GM12878 (cell line): ENCODE measurements around the gene MAPKAPK2. TPM values are rescaled to one million over a fixed set of nuclear protein-coding genes. Genes with fewer than 3 reads are reported as not detected.

Source experiments
- ATF2 ChIP-seq: IDR thresholded peaks from 2 replicates; pipeline ENCODE4 v1.6.1; 2012; ENCODE audit warnings: low read length, inconsistent platforms
- CBX5 ChIP-seq: sonication (generic); IDR thresholded peaks from 2 replicates; pipeline ENCODE4 v1.6.1; 2016; ENCODE audit warnings: low read depth, moderate library complexity, mild to moderate bottlenecking, inconsistent platforms
- CHD1 ChIP-seq: IDR thresholded peaks from 2 replicates; pipeline ENCODE4 v1.6.1; 2012; ENCODE audit warnings: low read depth, low read length, improper control_type of control experiment
- ETV6 ChIP-seq, 2 experiments: fragments of 450-650 bp in 1 of 2; IDR thresholded peaks in 1 of 2; conservative IDR thresholded peaks in 1 of 2; 2 replicates each; pipeline ENCODE4 v1.6.1; 2014; ENCODE audit warnings: antibody characterized with exemption in 1 of 2, borderline replicate concordance in 1 of 2, low read depth in 1 of 2, mild to moderate bottlenecking in 1 of 2, moderate library complexity in 1 of 2
- IKZF1 ChIP-seq: fragments of 450-650 bp; conservative IDR thresholded peaks from 2 replicates; pipeline ENCODE4 v1.6.1; 2017; ENCODE audit warnings: antibody characterized with exemption, mild to moderate bottlenecking
- IRF5 ChIP-seq: fragments of 450-650 bp; IDR thresholded peaks from 2 replicates; pipeline ENCODE4 v1.6.1; 2017; ENCODE audit warnings: borderline replicate concordance
- MEF2B ChIP-seq: fragments of 450-650 bp; IDR thresholded peaks from 2 replicates; pipeline ENCODE4 v1.6.1; 2018; ENCODE audit warnings: mild to moderate bottlenecking, moderate library complexity; ENCODE audit not compliant: partially characterized antibody, poor library complexity, severe bottlenecking
- PBX3 ChIP-seq: IDR thresholded peaks from 2 replicates; pipeline ENCODE4 v1.6.1; 2011; ENCODE audit warnings: mild to moderate bottlenecking, low read depth, low read length, moderate library complexity; ENCODE audit not compliant: insufficient replicate concordance
- RB1 ChIP-seq: fragments of 450-650 bp; formaldehyde crosslinking; IDR thresholded peaks from 2 replicates; pipeline ENCODE4 v1.6.1; 2017; ENCODE audit warnings: mild to moderate bottlenecking, borderline replicate concordance
- RBBP5 ChIP-seq: fragments of 200-600 bp; sonication (generic); conservative IDR thresholded peaks from 2 replicates; pipeline ENCODE4 v1.6.1; 2016
- RFX5 ChIP-seq: IDR thresholded peaks from 2 replicates; pipeline ENCODE4 v1.6.1; 2011; ENCODE audit warnings: low read depth, low read length, improper control_type of control experiment
- SKIL ChIP-seq: fragments of 450-650 bp; IDR thresholded peaks from 2 replicates; pipeline ENCODE4 v1.6.1; 2017; ENCODE audit warnings: mild to moderate bottlenecking, low read depth, inconsistent platforms; ENCODE audit not compliant: poor library complexity, severe bottlenecking
- SMAD1 ChIP-seq: fragments of 450-650 bp; IDR thresholded peaks from 2 replicates; pipeline ENCODE4 v1.6.1; 2018; ENCODE audit warnings: mild to moderate bottlenecking, low read depth; ENCODE audit not compliant: partially characterized antibody
- SREBF1 ChIP-seq: IDR thresholded peaks from 2 replicates; pipeline ENCODE4 v1.6.1; 2012; ENCODE audit warnings: mild to moderate bottlenecking, low read length
- ZNF622 ChIP-seq: fragments of 450-650 bp; IDR thresholded peaks from 2 replicates; pipeline ENCODE4 v1.6.1; 2017; ENCODE audit warnings: mild to moderate bottlenecking, inconsistent platforms
- polyA plus RNA-seq, 11 experiments: library from polyadenylated mRNA; depleted of rRNA in 4 of 11; unstranded in 6 of 11; stranded (reverse) in 5 of 11; fragments of >200 nt; fragmentation: Nextera tagmentation in 4 of 11; fragmentation: Illumina TruSeq in 1 of 11; extraction: Ambion mirVana in 4 of 11; extraction: Trizol in 1 of 11; gene quantifications; 1 replicate in 1 of 11; 2 replicates in 10 of 11; pipeline versions ENCODE4 v1.2.1 to v1.2.3, GENCODE V29; 2011 to 2016; ENCODE audit warnings: inconsistent platforms in 2 of 11, missing spikeins in 2 of 11, low read depth in 1 of 11
- total RNA-seq, 4 experiments: library from RNA; depleted of rRNA in 3 of 4; stranded (reverse); fragments of >200 nt in 3 of 4; fragmentation: Illumina TruSeq in 1 of 4; extraction: Trizol in 1 of 4; gene quantifications; 2 replicates each; pipeline versions ENCODE4 v1.2.1 to v1.2.3, GENCODE V29; 2013 to 2021
- TF ChIP-seq, protein P1 (sequence below): fragments of 450-650 bp; IDR thresholded peaks from 2 replicates; pipeline ENCODE4 v1.6.1; 2017; ENCODE audit warnings: low read depth, mild to moderate bottlenecking, moderate library complexity
- TF ChIP-seq, protein P2 (sequence below), 3 experiments: IDR thresholded peaks in 2 of 3; conservative IDR thresholded peaks in 1 of 3; 2 replicates each; pipeline ENCODE4 v1.5.1; 2011; ENCODE audit warnings: low read depth in 3 of 3, low read length in 3 of 3, mild to moderate bottlenecking in 3 of 3, control low read depth in 2 of 3, moderate library complexity in 2 of 3, inconsistent platforms in 1 of 3, mixed read lengths in 1 of 3; ENCODE audit not compliant: control insufficient read depth in 2 of 3, insufficient read depth in 1 of 3; ENCODE audit errors: extremely low read depth in 1 of 3
- TF ChIP-seq, protein P3 (sequence below): IDR thresholded peaks from 2 replicates; pipeline ENCODE4 v1.6.1; 2011; ENCODE audit warnings: low read depth, low read length, improper control_type of control experiment, borderline replicate concordance

MAPKAPK2 gene
- total and polyA plus RNA-seq, 10 of the 15 experiments (the other 5 are each of a cell fraction or from before 2014, with no cell fraction given): 0.72 to 92.2 (median 49.3) TPM

DNA sequence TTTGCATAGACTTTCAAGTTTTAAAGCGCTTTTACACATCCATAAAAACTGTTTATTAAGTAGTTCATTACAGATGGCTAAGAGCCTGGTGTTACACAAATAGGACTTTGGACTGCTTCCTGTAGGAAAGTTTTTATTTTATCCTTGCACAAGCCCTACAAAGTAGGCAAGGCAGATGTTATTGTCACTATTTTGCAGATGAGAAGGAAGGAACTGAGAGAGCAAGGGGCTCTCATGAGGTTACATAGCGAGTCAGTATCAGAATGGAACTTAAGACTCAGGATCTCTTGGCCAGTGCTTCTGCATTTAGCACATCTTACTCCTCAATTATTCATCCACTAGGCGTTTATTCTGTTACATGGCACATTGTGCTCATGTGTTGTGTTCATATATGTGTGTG, 2.6 kb upstream of the MAPKAPK2 start (continued):
- TF ChIP-seq SKIL (no peak), CBX5 (no peak), RFX5 (no peak), CHD1 (no peak), MEF2B (peak; percentile 66), ZNF622 (no peak), SREBF1 (no peak), SMAD1 (no peak), IRF5 (no peak), ETV6 (conservative IDR thresholded peaks at IDR 0.05 in 1 of 2, IDR thresholded peaks at IDR 0.05 in 1 of 2; ENCODE audit: borderline replicate concordance in 1 of 2, low read depth in 1 of 2) (no peak), PBX3 (no peak), ATF2 (peak; percentile 45; the same call in 1 of the 2 replicates), RBBP5 (no peak), RB1 (no peak), IKZF1 (peak; percentile 48)
- TF ChIP-seq, protein P1, sequence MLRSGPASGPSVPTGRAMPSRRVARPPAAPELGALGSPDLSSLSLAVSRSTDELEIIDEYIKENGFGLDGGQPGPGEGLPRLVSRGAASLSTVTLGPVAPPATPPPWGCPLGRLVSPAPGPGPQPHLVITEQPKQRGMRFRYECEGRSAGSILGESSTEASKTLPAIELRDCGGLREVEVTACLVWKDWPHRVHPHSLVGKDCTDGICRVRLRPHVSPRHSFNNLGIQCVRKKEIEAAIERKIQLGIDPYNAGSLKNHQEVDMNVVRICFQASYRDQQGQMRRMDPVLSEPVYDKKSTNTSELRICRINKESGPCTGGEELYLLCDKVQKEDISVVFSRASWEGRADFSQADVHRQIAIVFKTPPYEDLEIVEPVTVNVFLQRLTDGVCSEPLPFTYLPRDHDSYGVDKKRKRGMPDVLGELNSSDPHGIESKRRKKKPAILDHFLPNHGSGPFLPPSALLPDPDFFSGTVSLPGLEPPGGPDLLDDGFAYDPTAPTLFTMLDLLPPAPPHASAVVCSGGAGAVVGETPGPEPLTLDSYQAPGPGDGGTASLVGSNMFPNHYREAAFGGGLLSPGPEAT: peak; percentile 27; the same call in 1 of the 2 replicates
- TF ChIP-seq, protein P2, sequence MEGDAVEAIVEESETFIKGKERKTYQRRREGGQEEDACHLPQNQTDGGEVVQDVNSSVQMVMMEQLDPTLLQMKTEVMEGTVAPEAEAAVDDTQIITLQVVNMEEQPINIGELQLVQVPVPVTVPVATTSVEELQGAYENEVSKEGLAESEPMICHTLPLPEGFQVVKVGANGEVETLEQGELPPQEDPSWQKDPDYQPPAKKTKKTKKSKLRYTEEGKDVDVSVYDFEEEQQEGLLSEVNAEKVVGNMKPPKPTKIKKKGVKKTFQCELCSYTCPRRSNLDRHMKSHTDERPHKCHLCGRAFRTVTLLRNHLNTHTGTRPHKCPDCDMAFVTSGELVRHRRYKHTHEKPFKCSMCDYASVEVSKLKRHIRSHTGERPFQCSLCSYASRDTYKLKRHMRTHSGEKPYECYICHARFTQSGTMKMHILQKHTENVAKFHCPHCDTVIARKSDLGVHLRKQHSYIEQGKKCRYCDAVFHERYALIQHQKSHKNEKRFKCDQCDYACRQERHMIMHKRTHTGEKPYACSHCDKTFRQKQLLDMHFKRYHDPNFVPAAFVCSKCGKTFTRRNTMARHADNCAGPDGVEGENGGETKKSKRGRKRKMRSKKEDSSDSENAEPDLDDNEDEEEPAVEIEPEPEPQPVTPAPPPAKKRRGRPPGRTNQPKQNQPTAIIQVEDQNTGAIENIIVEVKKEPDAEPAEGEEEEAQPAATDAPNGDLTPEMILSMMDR (IDR thresholded peaks at IDR 0.05 in 2 of 3, conservative IDR thresholded peaks at IDR 0.05 in 1 of 3; ENCODE audit: control insufficient read depth in 2 of 3, extremely low read depth in 1 of 3, insufficient read depth in 1 of 3, low read depth in 3 of 3, low read length in 3 of 3): no peak
- TF ChIP-seq, protein P3, sequence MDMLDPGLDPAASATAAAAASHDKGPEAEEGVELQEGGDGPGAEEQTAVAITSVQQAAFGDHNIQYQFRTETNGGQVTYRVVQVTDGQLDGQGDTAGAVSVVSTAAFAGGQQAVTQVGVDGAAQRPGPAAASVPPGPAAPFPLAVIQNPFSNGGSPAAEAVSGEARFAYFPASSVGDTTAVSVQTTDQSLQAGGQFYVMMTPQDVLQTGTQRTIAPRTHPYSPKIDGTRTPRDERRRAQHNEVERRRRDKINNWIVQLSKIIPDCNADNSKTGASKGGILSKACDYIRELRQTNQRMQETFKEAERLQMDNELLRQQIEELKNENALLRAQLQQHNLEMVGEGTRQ: no peak
